HG02571 (cell line): ENCODE measurements around the gene RFK.

Experiments
- ATAC-seq: cut with Tn5 transposase; IDR thresholded peaks from one replicate; pipeline ENCODE4 v1.9.1; 2021; ENCODE audit warnings: mild to moderate bottlenecking, moderate library complexity; ENCODE audit not compliant: unreplicated experiment

RFK gene

GRCh38 chr9:76413658-76414057 lies 19.4 kb upstream of the RFK start:
- ATAC-seq: no peak

GRCh38 chr9:76412638-76413037 lies 18.4 kb upstream of the RFK start:
- no peak for ATAC-seq

GRCh38 chr9:76405868-76406267 lies 11.6 kb upstream of the RFK start:
- no peak for ATAC-seq

- ATAC-seq: no peak
These were observed 11.1 kb upstream of the RFK start for GRCh38 chr9:76405340-76405739.

GRCh38 chr9:76404401-76404800 lies 10.2 kb upstream of the RFK start:
- no peak for ATAC-seq

- peak; percentile 82 for ATAC-seq
These were observed 9.1 kb upstream of the RFK start for GRCh38 chr9:76403352-76403751.

- no peak for ATAC-seq
These were observed 7.5 kb upstream of the RFK start for GRCh38 chr9:76401580-76402354.

GRCh38 chr9:76401176-76401575 lies 7.0 kb upstream of the RFK start:
- ATAC-seq: no peak

- no peak for ATAC-seq
These were observed 6.4 kb upstream of the RFK start for GRCh38 chr9:76400534-76401096.

GRCh38 chr9:76399856-76400255 lies 5.6 kb upstream of the RFK start:
- ATAC-seq: no peak

- no peak for ATAC-seq
These were observed 2.4 kb upstream of the RFK start for GRCh38 chr9:76396597-76396996.

GRCh38 chr9:76396144-76396543 lies 1.9 kb upstream of the RFK start:
- no peak for ATAC-seq

GRCh38 chr9:76395381-76395780 lies 1.2 kb upstream of the RFK start:
- ATAC-seq: no peak

GRCh38 chr9:76394960-76395252 lies 680 bp upstream of the RFK start:
- ATAC-seq: peak; percentile 43

- no peak for ATAC-seq
These were observed 3.6 kb downstream of the RFK start for GRCh38 chr9:76390656-76391055.

GRCh38 chr9:76379494-76379893 lies 14.7 kb downstream of the RFK start:
- no peak for ATAC-seq

GRCh38 chr9:76378367-76379073 lies 15.7 kb downstream of the RFK start:
- ATAC-seq: no peak

- ATAC-seq: no peak
These were observed 16.4 kb downstream of the RFK start for GRCh38 chr9:76377791-76378190.

GRCh38 chr9:76374783-76375559 lies 19.3 kb downstream of the RFK start:
- ATAC-seq: no peak

GRCh38 chr9:76373784-76374474 lies 20.3 kb downstream of the RFK start:
- ATAC-seq: no peak

- no peak for ATAC-seq
These were observed 20.9 kb downstream of the RFK start for GRCh38 chr9:76373173-76373783.
